RWPE2 (cell line): ENCODE results near the gene COLEC12.

Experiments used
- ATAC-seq: fragments of 200-7000 bp; cut with Tn5 transposase; 3 replicates; pipeline ENCODE4 v1.9.1; 2021; ENCODE audit warnings: low read depth
- DNase-seq: peaks from one replicate; pipeline ENCODE4 v3.0.0-alpha.2; 2020; ENCODE audit warnings: low spot score
- H3K27ac ChIP-seq: fragments of 450-650 bp; 2 replicates; pipeline ENCODE4 v1.5.1; 2017; ENCODE audit warnings: mild to moderate bottlenecking; ENCODE audit not compliant: poor library complexity, severe bottlenecking
- H3K27me3 ChIP-seq: fragments of 250-450 bp; sonication (Bioruptor Pico); 2 replicates; pipeline ENCODE4 v1.5.1; 2021; ENCODE audit warnings: mild to moderate bottlenecking, moderate library complexity; ENCODE audit not compliant: insufficient read depth, poor library complexity, severe bottlenecking
- H3K36me3 ChIP-seq: fragments of 250-450 bp; sonication (Bioruptor Pico); 2 replicates; pipeline ENCODE4 v1.5.1; 2020; ENCODE audit warnings: low read depth, mild to moderate bottlenecking, moderate library complexity
- H3K4me1 ChIP-seq: fragments of 250-450 bp; sonication (Bioruptor Pico); 2 replicates; pipeline ENCODE4 v1.5.1; 2021; ENCODE audit warnings: mild to moderate bottlenecking, moderate library complexity; ENCODE audit not compliant: insufficient read depth, poor library complexity, severe bottlenecking
- H3K4me3 ChIP-seq: fragments of 250-450 bp; sonication (Bioruptor Pico); 2 replicates; pipeline ENCODE4 v1.5.1; 2021; ENCODE audit warnings: mild to moderate bottlenecking, moderate library complexity; ENCODE audit not compliant: severe bottlenecking
- H3K9me3 ChIP-seq: fragments of 250-450 bp; sonication (Bioruptor Pico); 2 replicates; pipeline ENCODE4 v1.5.1; 2021; ENCODE audit warnings: mild to moderate bottlenecking, moderate library complexity; ENCODE audit not compliant: severe bottlenecking
- TF ChIP-seq, protein P1 (sequence below): fragments of 450-650 bp; IDR thresholded peaks from one replicate; pipeline ENCODE4 v1.5.1; 2017; ENCODE audit warnings: mild to moderate bottlenecking, moderate library complexity; ENCODE audit not compliant: poor library complexity, severe bottlenecking

COLEC12 gene

DNA sequence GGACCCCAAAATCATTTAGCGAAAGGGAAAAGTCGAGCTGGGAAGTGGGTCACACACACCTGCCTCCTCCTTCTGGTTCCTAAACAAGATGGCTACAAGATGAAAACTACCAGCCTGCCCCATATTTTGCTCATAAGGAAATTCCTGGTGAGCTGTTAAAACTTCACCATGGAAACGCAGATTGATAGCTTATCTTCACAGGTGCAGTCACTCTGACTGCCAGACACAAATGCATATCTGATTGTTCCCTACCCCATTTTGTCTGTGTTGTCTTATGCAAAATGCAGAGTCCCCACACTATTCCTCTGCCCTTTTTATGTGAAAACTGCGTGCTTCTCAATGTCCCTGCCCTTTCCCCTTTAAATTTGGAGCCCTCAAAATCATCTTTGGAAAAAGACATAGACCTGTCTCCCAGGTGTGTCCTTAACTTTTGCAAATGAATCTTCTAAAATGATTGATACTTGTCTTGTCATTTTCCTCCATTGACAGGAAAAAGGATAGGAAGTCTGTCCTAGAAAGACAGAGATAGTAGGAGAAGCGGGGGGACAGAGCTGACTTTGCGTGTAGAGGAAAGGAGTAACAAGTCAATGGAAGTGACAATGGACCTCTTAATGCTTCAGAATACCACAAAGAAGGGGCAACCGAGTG lies 193.8 kb downstream of the COLEC12 start:
- Histone ChIP-seq H3K9me3 (no peaks in the 10 kb centered on the region), H3K27ac (no peak overlapping the region), H3K27me3 (no peaks in the 10 kb centered on the region), H3K36me3 (no peaks in the 10 kb centered on the region), H3K4me1 (no peaks in the 10 kb centered on the region), H3K4me3 (no peak overlapping the region)
- DNase-seq (no peak), ATAC-seq (no peak)
- TF ChIP-seq, protein P1, sequence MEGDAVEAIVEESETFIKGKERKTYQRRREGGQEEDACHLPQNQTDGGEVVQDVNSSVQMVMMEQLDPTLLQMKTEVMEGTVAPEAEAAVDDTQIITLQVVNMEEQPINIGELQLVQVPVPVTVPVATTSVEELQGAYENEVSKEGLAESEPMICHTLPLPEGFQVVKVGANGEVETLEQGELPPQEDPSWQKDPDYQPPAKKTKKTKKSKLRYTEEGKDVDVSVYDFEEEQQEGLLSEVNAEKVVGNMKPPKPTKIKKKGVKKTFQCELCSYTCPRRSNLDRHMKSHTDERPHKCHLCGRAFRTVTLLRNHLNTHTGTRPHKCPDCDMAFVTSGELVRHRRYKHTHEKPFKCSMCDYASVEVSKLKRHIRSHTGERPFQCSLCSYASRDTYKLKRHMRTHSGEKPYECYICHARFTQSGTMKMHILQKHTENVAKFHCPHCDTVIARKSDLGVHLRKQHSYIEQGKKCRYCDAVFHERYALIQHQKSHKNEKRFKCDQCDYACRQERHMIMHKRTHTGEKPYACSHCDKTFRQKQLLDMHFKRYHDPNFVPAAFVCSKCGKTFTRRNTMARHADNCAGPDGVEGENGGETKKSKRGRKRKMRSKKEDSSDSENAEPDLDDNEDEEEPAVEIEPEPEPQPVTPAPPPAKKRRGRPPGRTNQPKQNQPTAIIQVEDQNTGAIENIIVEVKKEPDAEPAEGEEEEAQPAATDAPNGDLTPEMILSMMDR, result no peak

DNA sequence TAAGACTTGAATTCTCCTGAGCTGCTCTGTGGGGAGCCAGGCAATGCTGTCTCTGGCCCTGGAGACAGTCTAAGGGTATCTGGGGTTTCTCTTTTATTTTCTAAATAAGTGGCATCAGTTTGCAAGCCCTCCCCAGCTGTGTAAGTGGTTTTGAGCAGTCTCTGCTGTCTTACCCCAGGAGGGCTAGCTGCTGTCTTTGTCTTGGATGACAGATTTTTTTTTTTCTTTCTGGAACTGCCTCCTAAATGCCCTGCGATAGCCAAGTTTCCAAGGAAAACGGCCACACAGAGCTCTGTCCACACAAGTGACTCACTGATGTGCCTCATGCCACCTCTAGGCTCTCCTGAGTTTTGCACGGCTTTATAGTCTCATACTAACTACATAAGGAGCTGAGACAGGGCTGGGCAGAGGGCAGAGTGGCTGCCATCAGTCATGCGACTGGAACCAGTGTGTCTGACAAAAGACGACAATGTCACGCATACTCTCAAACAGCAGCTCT lies 195.4 kb downstream of the COLEC12 start:
- Histone ChIP-seq H3K27ac (no peak overlapping the region), H3K9me3 (no peaks in the 10 kb centered on the region), H3K27me3 (no peaks in the 10 kb centered on the region), H3K36me3 (no peaks in the 10 kb centered on the region), H3K4me3 (no peak overlapping the region), H3K4me1 (no peaks in the 10 kb centered on the region)
- DNase-seq (no peak), ATAC-seq (peak; percentile 29; the same call in 1 of the 3 replicates)
- TF ChIP-seq, protein P1, result no peak

DNA sequence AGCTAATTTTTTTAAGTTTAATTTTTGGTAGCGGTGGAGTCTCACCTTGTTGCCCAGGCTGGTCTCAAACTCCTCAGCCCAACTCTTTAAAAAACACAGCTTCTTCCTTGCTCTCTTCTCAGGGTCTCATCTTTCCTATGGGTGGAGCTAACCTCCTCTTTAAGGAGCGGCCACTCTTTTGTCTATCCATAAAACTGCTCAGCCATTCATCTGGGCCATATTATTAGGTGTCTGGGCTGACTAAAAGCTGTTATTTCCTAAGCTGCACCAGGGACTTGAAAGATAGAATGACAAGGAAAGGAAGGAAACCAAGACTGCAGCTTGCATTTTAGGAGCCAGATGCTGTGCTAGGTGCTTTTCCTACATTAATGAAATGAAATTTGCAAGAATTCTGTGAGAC lies 196.9 kb downstream of the COLEC12 start:
- no peak for ATAC-seq
- Histone ChIP-seq H3K9me3 (no peaks in the 10 kb centered on the region), H3K4me3 (no peak overlapping the region), H3K4me1 (no peaks in the 10 kb centered on the region), H3K36me3 (no peaks in the 10 kb centered on the region), H3K27ac (no peak overlapping the region), H3K27me3 (no peaks in the 10 kb centered on the region)
- DNase-seq, result no peak
- TF ChIP-seq, protein P1, result no peak

DNA sequence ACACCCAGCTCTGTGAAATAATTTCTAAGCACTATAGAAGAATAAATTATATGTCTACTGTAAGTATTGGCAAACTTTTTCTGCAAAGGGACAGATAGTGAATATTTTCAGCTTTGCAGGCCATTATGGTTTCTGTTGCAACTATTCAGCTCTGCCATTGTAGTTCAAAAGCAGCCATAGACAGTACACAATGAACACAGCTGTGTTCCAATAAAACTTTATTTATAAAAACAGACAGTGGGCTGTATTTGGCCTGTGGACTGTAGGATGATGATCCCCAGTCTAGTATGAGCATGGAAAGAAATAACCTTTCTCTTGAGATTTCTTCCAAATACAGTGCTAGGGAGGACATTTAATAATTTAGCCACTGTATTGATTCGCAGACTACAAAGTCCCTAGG lies 197.5 kb downstream of the COLEC12 start:
- Histone ChIP-seq H3K4me3 (no peak overlapping the region), H3K27me3 (no peaks in the 10 kb centered on the region), H3K4me1 (no peaks in the 10 kb centered on the region), H3K27ac (no peak overlapping the region), H3K9me3 (no peaks in the 10 kb centered on the region), H3K36me3 (no peaks in the 10 kb centered on the region)
- ATAC-seq, result no peak
- no peak for DNase-seq
- TF ChIP-seq, protein P1, result no peak

DNA sequence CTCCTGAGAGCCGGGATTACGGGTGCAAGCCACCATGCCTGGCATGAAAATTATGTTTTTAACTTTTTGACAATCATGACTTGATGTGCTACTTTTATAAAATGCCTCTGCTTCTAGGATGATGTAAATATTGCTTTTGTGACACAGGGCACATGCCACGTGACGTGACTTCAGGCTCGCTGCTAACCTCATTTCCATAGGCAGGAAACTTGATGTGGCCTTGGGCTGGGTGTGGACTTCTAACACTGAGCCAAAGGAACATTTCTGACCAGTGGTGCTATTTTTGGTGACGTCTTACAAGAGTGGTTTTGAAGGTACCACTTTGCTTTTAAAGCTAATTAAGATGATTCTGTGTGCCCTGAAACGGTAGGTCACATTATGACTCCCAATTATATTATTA lies 198.4 kb downstream of the COLEC12 start:
- H3K27me3 ChIP-seq, result no peaks in the 10 kb centered on the region
- H3K4me1 ChIP-seq, result no peaks in the 10 kb centered on the region
- no peak for ATAC-seq
- H3K4me3 ChIP-seq, result no peak overlapping the region
- DNase-seq, result no peak
- TF ChIP-seq, protein P1, result no peak
- no peaks in the 10 kb centered on the region for H3K36me3 ChIP-seq
- H3K9me3 ChIP-seq, result no peaks in the 10 kb centered on the region
- H3K27ac ChIP-seq, result no peak overlapping the region
